Stomach smooth muscle (tissue), 2 donors: ENCODE data around the gene LMF1.

ENCODE experiments used
- H3K27ac ChIP-seq: one replicate; pipeline ENCODE4 v1.7.0; 2013; ENCODE audit warnings: mild to moderate bottlenecking, low read length, inconsistent platforms
- H3K27me3 ChIP-seq, 2 donors: one replicate each; pipeline ENCODE4 v1.7.0; 2013; ENCODE audit warnings: low read length in 2 of 2; ENCODE audit not compliant: insufficient read depth in 2 of 2, control insufficient read depth in 1 of 2
- H3K36me3 ChIP-seq, 2 donors: one replicate each; pipeline ENCODE4 v1.7.0; 2013; ENCODE audit warnings: low read length in 2 of 2; ENCODE audit not compliant: control insufficient read depth in 2 of 2, insufficient read depth in 2 of 2
- H3K4me1 ChIP-seq: one replicate; pipeline ENCODE4 v1.7.0; 2013; ENCODE audit warnings: low read length; ENCODE audit not compliant: control insufficient read depth, insufficient read depth
- H3K4me3 ChIP-seq, 2 donors: one replicate each; pipeline ENCODE4 v1.7.0; 2013; ENCODE audit warnings: low read length in 2 of 2
- H3K9ac ChIP-seq, 2 donors: one replicate each; pipeline ENCODE4 v1.7.0; 2013; ENCODE audit warnings: low read length in 2 of 2, mild to moderate bottlenecking in 1 of 2
- H3K9me3 ChIP-seq, 2 donors: one replicate each; pipeline ENCODE4 v1.7.0; 2013; ENCODE audit warnings: low read length in 2 of 2; ENCODE audit not compliant: control insufficient read depth in 2 of 2
- donor health status: healthy.
- donor health status: Pancreatic carcinoma.

LMF1 gene

GRCh38 chr16:830107-830870, 140.5 kb downstream of the LMF1 start:
- H3K9ac ChIP-seq: no peak overlapping the region
- H3K27me3 ChIP-seq: peaks cover 1 to 2% of the 10 kb centered on the region in 2 donors
- H3K4me1 ChIP-seq: no peaks in the 10 kb centered on the region
- no peaks in the 10 kb centered on the region for H3K36me3 ChIP-seq
- no peak overlapping the region for H3K4me3 ChIP-seq
- H3K27ac ChIP-seq: no peak overlapping the region
- H3K9me3 ChIP-seq: peaks cover 0 to 11% of the 10 kb centered on the region in 2 donors

GRCh38 chr16:828891-829290, 141.9 kb downstream of the LMF1 start:
- Histone ChIP-seq H3K27me3 (peaks cover 8 to 9% of the 10 kb centered on the region in 2 donors), H3K4me1 (peaks cover 3% of the 10 kb centered on the region), H3K36me3 (no peaks in the 10 kb centered on the region), H3K9ac (no peak overlapping the region), H3K4me3 (no peak overlapping the region), H3K9me3 (peaks cover 0 to 4% of the 10 kb centered on the region in 2 donors), H3K27ac (no peak overlapping the region)

- H3K4me1 ChIP-seq: peaks cover 3% of the 10 kb centered on the region
- H3K27me3 ChIP-seq: peaks cover 8 to 15% of the 10 kb centered on the region in 2 donors
- H3K27ac ChIP-seq: no peak overlapping the region
- H3K9ac ChIP-seq: no peak overlapping the region
- H3K36me3 ChIP-seq: no peaks in the 10 kb centered on the region
- H3K4me3 ChIP-seq: no peak overlapping the region
- H3K9me3 ChIP-seq: no peaks in the 10 kb centered on the region
Observed at GRCh38 chr16:827513-827912, 143.3 kb downstream of the LMF1 start.

- H3K36me3 ChIP-seq: no peaks in the 10 kb centered on the region
- no peak overlapping the region for H3K9ac ChIP-seq
- peak overlapping the region in 1 of 2 donors; percentile 44 for H3K4me3 ChIP-seq
- peaks cover 16 to 18% of the 10 kb centered on the region in 2 donors for H3K27me3 ChIP-seq
- H3K9me3 ChIP-seq: no peaks in the 10 kb centered on the region
- peaks cover 3% of the 10 kb centered on the region for H3K4me1 ChIP-seq
- no peak overlapping the region for H3K27ac ChIP-seq
Observed at GRCh38 chr16:825341-826061, 145.3 kb downstream of the LMF1 start.

- Histone ChIP-seq H3K36me3 (no peaks in the 10 kb centered on the region), H3K9ac (no peak overlapping the region), H3K27ac (no peak overlapping the region), H3K27me3 (peaks cover 17 to 18% of the 10 kb centered on the region in 2 donors), H3K4me1 (peaks cover 3% of the 10 kb centered on the region), H3K9me3 (no peaks in the 10 kb centered on the region), H3K4me3 (no peak overlapping the region)
Observed at GRCh38 chr16:824601-825000, 146.2 kb downstream of the LMF1 start.

GRCh38 chr16:824194-824593, 146.6 kb downstream of the LMF1 start:
- H3K4me3 ChIP-seq: no peak overlapping the region
- H3K27ac ChIP-seq: no peak overlapping the region
- H3K4me1 ChIP-seq: peaks cover 3% of the 10 kb centered on the region
- no peak overlapping the region for H3K9ac ChIP-seq
- no peaks in the 10 kb centered on the region for H3K9me3 ChIP-seq
- H3K27me3 ChIP-seq: peaks cover 18 to 21% of the 10 kb centered on the region in 2 donors
- H3K36me3 ChIP-seq: no peaks in the 10 kb centered on the region

- H3K9ac ChIP-seq: no peak overlapping the region
- H3K4me1 ChIP-seq: peaks cover 3% of the 10 kb centered on the region
- peaks cover 27 to 32% of the 10 kb centered on the region in 2 donors for H3K27me3 ChIP-seq
- H3K4me3 ChIP-seq: no peak overlapping the region
- H3K9me3 ChIP-seq: peaks cover 0 to 5% of the 10 kb centered on the region in 2 donors
- H3K36me3 ChIP-seq: no peaks in the 10 kb centered on the region
- no peak overlapping the region for H3K27ac ChIP-seq
Observed at GRCh38 chr16:822909-823297, 147.9 kb downstream of the LMF1 start.

- H3K36me3 ChIP-seq: no peaks in the 10 kb centered on the region
- peaks cover 3% of the 10 kb centered on the region for H3K4me1 ChIP-seq
- H3K27ac ChIP-seq: no peak overlapping the region
- H3K9ac ChIP-seq: no peak overlapping the region
- H3K9me3 ChIP-seq: peaks cover 0 to 5% of the 10 kb centered on the region in 2 donors
- H3K27me3 ChIP-seq: peaks cover 27 to 36% of the 10 kb centered on the region in 2 donors
- no peak overlapping the region for H3K4me3 ChIP-seq
Observed at GRCh38 chr16:822174-822908, 148.4 kb downstream of the LMF1 start.

- peaks cover 3% of the 10 kb centered on the region for H3K4me1 ChIP-seq
- H3K27ac ChIP-seq: no peak overlapping the region
- peaks cover 27 to 41% of the 10 kb centered on the region in 2 donors for H3K27me3 ChIP-seq
- no peaks in the 10 kb centered on the region for H3K36me3 ChIP-seq
- no peak overlapping the region for H3K9ac ChIP-seq
- no peak overlapping the region for H3K4me3 ChIP-seq
- peaks cover 0 to 5% of the 10 kb centered on the region in 2 donors for H3K9me3 ChIP-seq
Observed at GRCh38 chr16:821751-822150, 149.0 kb downstream of the LMF1 start.

GRCh38 chr16:820748-821147, 150.0 kb downstream of the LMF1 start:
- Histone ChIP-seq H3K4me1 (peaks cover 3% of the 10 kb centered on the region), H3K36me3 (no peaks in the 10 kb centered on the region), H3K4me3 (no peak overlapping the region), H3K27me3 (peaks cover 33 to 48% of the 10 kb centered on the region in 2 donors), H3K27ac (no peak overlapping the region), H3K9ac (no peak overlapping the region), H3K9me3 (peaks cover 0 to 5% of the 10 kb centered on the region in 2 donors)
